ENCODE measurements around the gene CCDC80.
"Not testable (repeated sequence)": the region's sequence is repeated elsewhere in the genome, so short reads cannot be mapped to it uniquely, and the experiment has no call there.

GRCh38 chr3:112564247-112564939 is 76.5 kb downstream of the CCDC80 start:
- TF ChIP-seq CTCF (conservative IDR thresholded peaks at IDR 0.05; ENCODE audit: low read length); EZH2phosphoT487 (IDR thresholded peaks at IDR 0.05; ENCODE audit: borderline replicate concordance, low read depth, low read length): not testable (repeated sequence)

All from OCI-LY7 (cell line).